BLaER1 treated with 17β-estradiol and CSF1 and Interleukin-3, amounts not matched to agents 10 nM and 100 nM (cell line): ENCODE results near the gene SPINK1.
A peak's percentile ranks its signal among the peaks of the same experiment; 100 is the strongest.
"Not testable (repeated sequence)": the region's sequence is repeated elsewhere in the genome, so short reads cannot be mapped to it uniquely, and the experiment has no call there.

Experiments
- H3K27ac ChIP-seq, 11 experiments: shearing (Covaris generic); formaldehyde crosslinking; 2 replicates each; pipeline ENCODE4 v1.8.1; 2022
- H3K27me3 ChIP-seq, 11 experiments: shearing (Covaris generic); formaldehyde crosslinking; 2 replicates each; pipeline ENCODE4 v1.8.1; 2022
- H3K36me3 ChIP-seq, 11 experiments: shearing (Covaris generic); formaldehyde crosslinking; 2 replicates each; pipeline ENCODE4 v1.8.1; 2022
- H3K4me1 ChIP-seq, 10 experiments: shearing (Covaris generic); formaldehyde crosslinking; 2 replicates each; pipeline ENCODE4 v1.8.1; 2022
- H3K4me2 ChIP-seq, 11 experiments: shearing (Covaris generic); formaldehyde crosslinking; 2 replicates each; pipeline ENCODE4 v1.8.1; 2022
- H3K4me3 ChIP-seq, 10 experiments: shearing (Covaris generic); formaldehyde crosslinking; 2 replicates each; pipeline ENCODE4 v1.8.1; 2022
- H3K9ac ChIP-seq, 11 experiments: shearing (Covaris generic); formaldehyde crosslinking; 2 replicates each; pipeline ENCODE4 v1.8.1; 2022
- H3K9me3 ChIP-seq, 11 experiments: shearing (Covaris generic); formaldehyde crosslinking; replicated peaks in 1 of 11; 2 replicates each; pipeline ENCODE4 v1.8.1; 2022
- H4K20me1 ChIP-seq, 11 experiments: shearing (Covaris generic); formaldehyde crosslinking; 2 replicates each; pipeline ENCODE4 v1.8.1; 2022
- Cebpa-rat ChIP-seq, 11 experiments: shearing (Covaris generic); IDR thresholded peaks; 2 replicates each; pipeline ENCODE4 v1.8.1; 2022

Gene SPINK1

DNA sequence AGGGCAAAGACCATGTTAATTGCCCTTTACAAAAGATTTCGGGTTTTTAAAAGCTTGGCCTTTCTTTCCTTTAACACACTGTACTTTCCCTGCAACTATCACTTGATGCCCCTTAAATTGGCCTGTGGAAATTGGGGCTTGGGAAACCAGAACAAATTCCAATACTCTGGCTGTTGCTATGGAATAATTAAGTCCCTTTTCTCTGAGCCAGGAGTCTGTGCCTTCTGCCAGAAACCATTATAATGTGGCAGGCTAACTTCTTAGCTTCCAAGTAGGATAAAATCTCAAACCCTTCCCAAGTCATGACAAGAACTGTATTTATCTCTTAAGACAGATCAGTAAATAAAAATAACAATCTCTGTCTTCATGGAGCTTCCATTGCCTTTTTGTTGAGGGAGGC is 1.1 kb upstream of the SPINK1 start:
- Histone ChIP-seq H3K36me3 (no peaks in the 10 kb centered on the region), H3K4me2 (no peak overlapping the region), H3K9ac (no peak overlapping the region), H3K4me1 (peaks cover 0 to 8% (median 0%) of the 10 kb centered on the region in 10 experiments; a peak in 4 of 20 replicates), H3K4me3 (no peak overlapping the region), H3K27me3 (no peaks in the 10 kb centered on the region), H3K27ac (no peak overlapping the region), H3K9me3 (no peaks in the 10 kb centered on the region), H4K20me1 (no peaks in the 10 kb centered on the region)
- no peak for TF ChIP-seq Cebpa-rat (IDR thresholded peaks at IDR 0.05)

DNA sequence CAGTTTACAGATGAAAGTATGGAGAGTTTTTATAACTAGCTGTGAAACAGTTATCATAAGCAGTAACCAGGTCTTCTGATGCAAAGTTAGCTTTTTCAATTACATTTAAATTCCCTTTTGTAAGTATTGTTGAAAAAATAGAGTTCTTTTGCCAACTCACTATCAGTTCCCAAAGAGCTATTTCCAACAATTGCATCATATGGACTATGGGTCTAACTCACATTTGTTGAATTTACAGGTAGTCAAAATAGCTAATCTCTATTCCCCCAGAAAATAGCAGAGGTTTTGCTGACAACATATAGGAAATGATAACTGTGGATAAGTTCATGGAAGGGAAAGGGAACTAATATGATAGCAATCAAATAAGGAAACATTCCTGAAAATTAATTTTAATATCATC is 1.4 kb downstream of the SPINK1 start:
- H3K9me3 ChIP-seq: no peaks in the 10 kb centered on the region
- H4K20me1 ChIP-seq: no peaks in the 10 kb centered on the region
- no peaks in the 10 kb centered on the region for H3K27me3 ChIP-seq
- no peak overlapping the region for H3K4me3 ChIP-seq
- no peak overlapping the region for H3K9ac ChIP-seq
- H3K27ac ChIP-seq: no peak overlapping the region
- no peaks in the 10 kb centered on the region for H3K36me3 ChIP-seq
- peaks cover 0 to 8% (median 0%) of the 10 kb centered on the region in 10 experiments; a peak in 4 of 20 replicates for H3K4me1 ChIP-seq
- no peak for TF ChIP-seq Cebpa-rat (IDR thresholded peaks at IDR 0.05)
- H3K4me2 ChIP-seq: peak overlapping the region in 1 of 11 experiments; percentile 30; a peak in 1 of 22 replicates

DNA sequence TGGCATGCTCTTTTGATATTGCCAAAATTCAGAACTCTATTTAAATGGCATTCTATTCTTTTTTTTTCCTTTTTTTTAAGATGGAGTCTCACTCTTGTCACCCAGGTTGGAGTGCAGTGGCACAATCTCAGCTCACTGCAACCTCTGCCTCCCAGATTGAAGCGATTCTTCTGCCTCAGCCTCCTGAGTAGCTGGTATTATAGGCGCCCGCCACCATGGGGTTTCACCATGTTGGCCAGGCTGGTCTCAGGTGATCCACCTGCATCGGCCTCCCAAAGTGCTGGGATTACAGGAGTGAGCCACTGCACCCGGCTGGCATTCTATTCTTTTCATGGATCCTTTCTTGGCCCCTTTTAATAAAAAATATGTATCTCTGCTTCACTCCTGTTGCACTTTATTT is 4.5 kb downstream of the SPINK1 start:
- H3K27ac ChIP-seq, H3K36me3 ChIP-seq, H4K20me1 ChIP-seq, H3K9ac ChIP-seq, H3K9me3 ChIP-seq, H3K4me2 ChIP-seq, H3K27me3 ChIP-seq, H3K4me3 ChIP-seq: not testable (repeated sequence)
- H3K4me1 ChIP-seq: peaks cover 0 to 26% (median 1%) of the 10 kb centered on the region in 10 experiments; a peak in 10 of 20 replicates

- Histone ChIP-seq H3K4me2 (no peak overlapping the region), H3K4me3 (no peak overlapping the region), H3K36me3 (no peaks in the 10 kb centered on the region), H3K4me1 (peaks cover 0 to 33% (median 7%) of the 10 kb centered on the region in 10 experiments; a peak in 11 of 20 replicates), H3K27me3 (no peaks in the 10 kb centered on the region), H3K27ac (no peak overlapping the region), H3K9me3 (no peaks in the 10 kb centered on the region), H4K20me1 (no peaks in the 10 kb centered on the region), H3K9ac (no peak overlapping the region)
- TF ChIP-seq Cebpa-rat (IDR thresholded peaks at IDR 0.05): no peak
These were observed 5.1 kb downstream of the SPINK1 start for GRCh38 chr5:147826361-147826760.

DNA sequence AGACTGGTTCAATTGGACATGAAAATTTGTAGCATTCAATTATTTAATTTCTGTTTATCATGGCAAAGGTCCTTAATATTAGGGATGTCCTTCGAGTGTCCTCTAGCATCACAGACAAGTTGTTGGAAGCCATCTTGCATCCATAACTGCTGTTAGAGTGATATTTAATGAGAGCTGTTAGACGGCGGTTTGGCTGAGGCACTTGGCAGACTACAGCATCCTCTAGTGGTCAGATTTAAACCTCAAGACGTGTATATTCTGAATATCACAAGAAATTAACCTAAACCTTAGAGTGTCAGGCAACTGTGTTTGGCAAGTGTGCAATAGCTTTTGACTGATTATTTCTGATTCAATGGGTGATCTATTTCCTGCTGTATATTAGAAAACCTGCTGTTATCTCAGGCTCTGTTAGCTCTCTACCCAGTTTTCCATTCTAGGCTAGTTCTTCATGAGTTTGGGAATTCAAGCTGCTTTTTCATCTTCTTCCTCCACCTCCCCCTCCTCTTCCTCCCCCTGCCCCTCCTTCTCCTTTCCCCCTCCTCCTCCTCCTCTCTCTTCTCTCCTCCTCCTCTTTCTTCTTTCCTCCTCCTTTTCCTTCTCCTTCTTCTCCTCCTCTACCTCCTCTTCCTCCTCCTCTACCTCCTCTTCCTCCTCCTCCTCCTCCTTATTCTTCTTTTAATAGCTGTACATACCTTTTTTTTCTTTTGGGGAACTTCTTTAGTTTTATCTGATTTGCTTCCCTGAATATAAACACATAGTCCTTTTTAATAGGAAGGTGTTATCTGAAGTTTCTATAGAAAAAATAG is 8.6 kb downstream of the SPINK1 start:
- Histone ChIP-seq H3K4me2 (peak overlapping the region in 3 of 11 experiments; percentile 54 to 85 (median 80); a peak in 5 of 22 replicates), H3K9me3 (no peaks in the 10 kb centered on the region), H3K9ac (no peak overlapping the region), H3K4me3 (no peak overlapping the region), H3K36me3 (no peaks in the 10 kb centered on the region), H3K27ac (peak overlapping the region in 3 of 11 experiments; percentile 0 to 56 (median 30); a peak in 2 of 22 replicates), H4K20me1 (no peaks in the 10 kb centered on the region), H3K4me1 (peaks cover 0 to 59% (median 8%) of the 10 kb centered on the region in 10 experiments; a peak in 11 of 20 replicates), H3K27me3 (no peaks in the 10 kb centered on the region)
- TF ChIP-seq Cebpa-rat (IDR thresholded peaks at IDR 0.05): no peak

DNA sequence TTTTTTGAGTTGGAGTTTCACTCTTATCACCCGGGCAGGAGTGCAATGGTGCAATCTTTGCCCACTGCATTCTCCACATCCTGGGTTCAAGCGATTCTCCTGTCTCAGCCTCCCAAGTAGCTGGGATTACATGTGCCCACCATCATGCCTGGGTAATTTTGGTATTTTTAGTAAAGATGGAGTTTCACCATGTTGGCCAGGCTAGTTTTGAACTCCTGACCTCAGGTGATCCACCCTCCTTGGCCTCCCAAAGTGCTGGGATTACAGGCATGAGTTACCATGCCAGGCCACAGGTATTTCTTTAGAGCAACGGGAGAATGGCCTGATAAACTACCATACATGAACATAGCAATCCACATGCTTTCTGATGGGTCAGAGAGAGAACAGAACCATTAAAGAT is 9.2 kb downstream of the SPINK1 start:
- H3K9ac ChIP-seq, H3K9me3 ChIP-seq, H3K27me3 ChIP-seq, H3K4me3 ChIP-seq, H4K20me1 ChIP-seq, H3K36me3 ChIP-seq: not testable (repeated sequence)
- peak overlapping the region in 5 of 11 experiments; percentile 0 to 56 (median 11); a peak in 5 of 22 replicates for H3K27ac ChIP-seq
- peaks cover 0 to 66% (median 8%) of the 10 kb centered on the region in 10 experiments; a peak in 11 of 20 replicates for H3K4me1 ChIP-seq
- H3K4me2 ChIP-seq: peak overlapping the region in 8 of 11 experiments; percentile 14 to 85 (median 40); a peak in 10 of 22 replicates

GRCh38 chr5:147821766-147822165 is 9.7 kb downstream of the SPINK1 start:
- Histone ChIP-seq H3K27me3 (no peaks in the 10 kb centered on the region), H3K9ac (0 out of 22 replicates have a peak overlapping the region, but pooled peaks of 1 of the 11 experiments have one; percentile 3), H3K27ac (peak overlapping the region in 6 of 11 experiments; percentile 0 to 56 (median 16); a peak in 6 of 22 replicates), H3K9me3 (no peaks in the 10 kb centered on the region), H3K4me1 (peaks cover 0 to 67% (median 8%) of the 10 kb centered on the region in 10 experiments; a peak in 11 of 20 replicates), H4K20me1 (no peaks in the 10 kb centered on the region), H3K36me3 (no peaks in the 10 kb centered on the region), H3K4me2 (peak overlapping the region in 9 of 11 experiments; percentile 2 to 85 (median 38); a peak in 12 of 22 replicates), H3K4me3 (no peak overlapping the region)
- no peak for TF ChIP-seq Cebpa-rat (IDR thresholded peaks at IDR 0.05)

DNA sequence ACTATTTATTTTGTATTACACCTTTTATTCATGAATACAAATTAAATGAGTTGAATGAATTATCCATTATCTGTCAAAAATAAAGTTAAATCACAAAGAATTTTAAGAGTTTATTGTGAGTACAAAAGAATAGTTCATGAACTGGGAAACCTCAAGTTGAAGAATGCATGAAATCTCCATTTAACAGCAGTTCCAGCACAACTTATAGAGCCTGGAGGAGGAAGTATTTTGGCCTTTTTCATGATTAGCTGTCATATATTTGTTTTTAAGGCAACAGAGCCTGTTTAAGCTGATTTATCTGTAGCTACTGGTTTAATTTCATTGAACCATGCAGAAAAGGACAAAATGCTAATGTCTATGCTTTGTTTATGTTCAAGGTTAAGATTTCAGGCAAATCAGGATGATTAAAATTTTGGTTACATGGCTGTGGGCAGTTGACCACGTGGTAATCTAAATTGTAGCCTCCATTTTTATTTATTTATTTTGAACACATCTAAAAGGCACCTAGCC is 12.2 kb downstream of the SPINK1 start:
- peak overlapping the region in 3 of 11 experiments; percentile 49 to 85 (median 80); a peak in 6 of 22 replicates for H3K4me2 ChIP-seq
- no peak overlapping the region for H3K4me3 ChIP-seq
- no peaks in the 10 kb centered on the region for H4K20me1 ChIP-seq
- H3K27ac ChIP-seq: peak overlapping the region in 2 of 11 experiments; percentile 11 to 35; a peak in 3 of 22 replicates
- no peaks in the 10 kb centered on the region for H3K36me3 ChIP-seq
- peaks cover 0 to 9% (median 0%) of the 10 kb centered on the region in 11 experiments; a peak in 5 of 22 replicates for H3K9me3 ChIP-seq
- no peaks in the 10 kb centered on the region for H3K27me3 ChIP-seq
- H3K4me1 ChIP-seq: peaks cover 0 to 74% (median 8%) of the 10 kb centered on the region in 10 experiments; a peak in 11 of 20 replicates
- no peak overlapping the region for H3K9ac ChIP-seq
- no peak for TF ChIP-seq Cebpa-rat (IDR thresholded peaks at IDR 0.05)

- Histone ChIP-seq H3K9me3 (peaks cover 0 to 9% (median 0%) of the 10 kb centered on the region in 11 experiments; a peak in 5 of 22 replicates), H3K27me3 (no peaks in the 10 kb centered on the region), H3K4me3 (no peak overlapping the region), H3K4me1 (peaks cover 0 to 76% (median 8%) of the 10 kb centered on the region in 10 experiments; a peak in 11 of 20 replicates), H3K36me3 (no peaks in the 10 kb centered on the region), H3K9ac (peak overlapping the region in 2 of 11 experiments; percentile 40 to 48; a peak in 3 of 22 replicates), H3K4me2 (peak overlapping the region in 4 of 11 experiments; percentile 30 to 85 (median 64); a peak in 6 of 22 replicates), H4K20me1 (no peaks in the 10 kb centered on the region), H3K27ac (peak overlapping the region in 2 of 11 experiments; percentile 44 to 50; a peak in 4 of 22 replicates)
- no peak for TF ChIP-seq Cebpa-rat (IDR thresholded peaks at IDR 0.05)
These were observed 13.2 kb downstream of the SPINK1 start for GRCh38 chr5:147818290-147818689.
